ENCODE results near the gene AUH. TPM values are rescaled to one million over a fixed set of nuclear protein-coding genes. Genes with fewer than 3 reads are reported as not detected.

Gene AUH
- total and polyA plus RNA-seq, 9 of the 15 experiments (the other 6 are each of a cell fraction or from before 2014, with no cell fraction given): 3.4 to 29.0 (median 10.1) TPM

DNA sequence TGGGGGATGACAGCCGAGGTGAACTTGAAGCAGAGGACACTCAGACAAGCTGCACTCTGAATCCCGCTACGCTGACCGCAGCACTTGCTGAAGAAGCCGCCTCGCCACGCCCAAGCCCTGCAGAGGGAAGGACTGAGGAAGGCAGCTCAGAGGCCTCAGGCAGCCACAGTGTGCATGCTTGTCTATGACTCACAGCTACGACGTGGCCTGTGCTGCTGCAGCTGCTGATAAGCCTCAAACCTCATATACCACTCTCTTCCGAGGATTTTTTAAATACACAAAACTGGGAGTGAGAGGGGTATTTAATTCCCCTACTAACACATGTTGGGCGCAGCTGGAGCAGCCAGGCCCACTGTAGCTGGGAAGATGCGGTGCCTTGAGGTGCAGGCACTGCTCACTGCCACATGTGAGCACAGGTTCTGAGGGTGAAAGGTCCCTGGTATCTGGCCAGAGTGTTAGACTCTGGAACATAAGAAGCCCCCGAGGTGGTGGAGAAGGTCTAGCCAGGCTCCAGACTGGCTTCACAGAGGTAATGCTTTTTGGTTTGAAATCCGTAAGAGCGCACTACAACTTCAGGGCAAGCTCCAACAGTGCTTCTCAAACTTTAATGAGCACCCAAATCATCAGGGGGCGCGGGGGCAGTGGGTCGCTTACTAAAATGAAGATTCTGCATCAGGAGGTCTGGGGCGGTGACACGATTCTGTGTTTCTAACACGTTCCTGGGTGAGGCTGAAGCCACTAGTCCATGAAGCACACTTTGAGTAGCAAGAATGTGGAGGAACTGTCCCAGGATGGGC lies 196.8 kb downstream of the AUH start (continued):
- TF ChIP-seq JUNB (CRISPR knock-in tag; conservative IDR thresholded peaks at IDR 0.05): peak; percentile 90
- peak; percentile 11 to 22; a peak in 1 of 4 replicates for TF ChIP-seq RAD21 (CRISPR knock-in tag; conservative IDR thresholded peaks at IDR 0.05 in 1 of 2, IDR thresholded peaks at IDR 0.05 in 1 of 2)
- TF ChIP-seq NCOA1 (IDR thresholded peaks at IDR 0.05; ENCODE audit: low read depth): 0 out of 2 replicates have a peak, but pooled peaks have one; percentile 65
- no peak for TF ChIP-seq BRCA1 (IDR thresholded peaks at IDR 0.05)
- TF ChIP-seq BRCA1 (CRISPR knock-in tag; IDR thresholded peaks at IDR 0.05): no peak
- peak; percentile 35; the same call in 1 of the 2 replicates for TF ChIP-seq BACH1 (tag; IDR thresholded peaks at IDR 0.05)
- peak; percentile 63 for TF ChIP-seq TBP (optimal IDR thresholded peaks at IDR 0.05; ENCODE audit: low read depth, low read length)
- no peak for TF ChIP-seq E2F4 (CRISPR knock-in tag; IDR thresholded peaks at IDR 0.05; ENCODE audit: low read depth)
- peak; percentile 77 for TF ChIP-seq SMAD4 (CRISPR knock-in tag; conservative IDR thresholded peaks at IDR 0.05)
- TF ChIP-seq NEUROD1 (IDR thresholded peaks at IDR 0.05; ENCODE audit: borderline replicate concordance, low read depth, low read length, partially characterized antibody): peak; percentile 78
- no peak for TF ChIP-seq BRD9 (IDR thresholded peaks at IDR 0.05; ENCODE audit: low read depth, partially characterized antibody)
- 0 out of 2 replicates have a peak, but pooled peaks have one; percentile 16 for TF ChIP-seq GATAD2A (IDR thresholded peaks at IDR 0.05)
- 0 out of 2 replicates have a peak, but pooled peaks have one; percentile 17 for TF ChIP-seq NKRF (IDR thresholded peaks at IDR 0.05; ENCODE audit: borderline replicate concordance)
- TF ChIP-seq POLR3G (IDR thresholded peaks at IDR 0.05; ENCODE audit: extremely low read depth, insufficient read length, insufficient replicate concordance): no peak
- peak; percentile 59; the same call in 1 of the 2 replicates for TF ChIP-seq HES1 (IDR thresholded peaks at IDR 0.05; ENCODE audit: low read depth)
- 0 out of 2 replicates have a peak, but pooled peaks have one; percentile 39 for TF ChIP-seq ZBED1 (IDR thresholded peaks at IDR 0.05)
- TF ChIP-seq HMG20B (CRISPR knock-in tag; IDR thresholded peaks at IDR 0.05): no peak
- no peak for TF ChIP-seq ZNF445 (CRISPR knock-in tag; IDR thresholded peaks at IDR 0.05; ENCODE audit: low read depth)
- peak; percentile 7 to 96; a peak in 2 of 4 replicates for TF ChIP-seq RCOR1 (IDR thresholded peaks at IDR 0.05; ENCODE audit: borderline replicate concordance in 1 of 2, low read depth in 2 of 2, low read length in 2 of 2)
- TF ChIP-seq, protein P1, sequence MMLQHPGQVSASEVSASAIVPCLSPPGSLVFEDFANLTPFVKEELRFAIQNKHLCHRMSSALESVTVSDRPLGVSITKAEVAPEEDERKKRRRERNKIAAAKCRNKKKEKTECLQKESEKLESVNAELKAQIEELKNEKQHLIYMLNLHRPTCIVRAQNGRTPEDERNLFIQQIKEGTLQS (IDR thresholded peaks at IDR 0.05): peak; percentile 93
- TF ChIP-seq, protein P1 (CRISPR knock-in tag; conservative IDR thresholded peaks at IDR 0.05): peak; percentile 93
- peak; percentile 88 for TF ChIP-seq TEAD4 (IDR thresholded peaks at IDR 0.05; ENCODE audit: low read length)
- no peak for TF ChIP-seq TEAD4 (CRISPR knock-in tag; IDR thresholded peaks at IDR 0.05; ENCODE audit: borderline replicate concordance)

Measured in K562 (cell line).